Measurements from ENCODE around the gene ZFP64.

DNA sequence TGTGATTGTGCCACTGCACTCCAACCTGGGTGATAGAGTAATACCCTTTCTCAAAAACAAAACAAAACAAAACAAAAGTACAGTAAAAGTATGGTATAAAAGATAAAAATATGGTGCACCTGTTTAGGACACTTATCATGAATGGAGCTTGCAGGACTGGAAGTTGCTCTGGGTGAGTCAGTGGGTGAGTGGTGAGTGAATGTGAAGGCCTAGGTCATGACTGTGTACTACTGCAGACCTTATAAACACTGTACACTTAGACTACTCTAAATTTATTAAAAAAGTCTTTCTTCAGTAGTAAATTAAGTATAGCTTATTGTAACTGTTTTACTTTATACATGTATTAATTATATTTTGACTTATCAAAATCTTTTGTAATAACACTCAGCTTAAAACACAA, 46.0 kb downstream of the ZFP64 start:
- no peak for TF ChIP-seq TAF1 (IDR thresholded peaks at IDR 0.05; ENCODE audit: borderline replicate concordance, insufficient read depth, low read length)
- TF ChIP-seq POLR2AphosphoS5 (IDR thresholded peaks at IDR 0.05; ENCODE audit: low read depth, low read length): no peak
- no peak for TF ChIP-seq SIN3A (IDR thresholded peaks at IDR 0.05; ENCODE audit: borderline replicate concordance, insufficient read depth, low read length)

Measured in PFSK-1 (cell line).